Right cardiac atrium (tissue), 5 donors: ENCODE results near the gene YIF1B. TPM values are rescaled to one million over a fixed set of nuclear protein-coding genes. Genes with fewer than 3 reads are reported as not detected.

Experiments used
- ATAC-seq, 2 donors: fragments of 200-7000 bp; cut with Tn5 transposase; one replicate each; pipeline versions ENCODE4 v1.8.0 to v1.9.1; 2020; ENCODE audit warnings: moderate library complexity in 2 of 2, mild to moderate bottlenecking in 1 of 2
- DNase-seq, 3 donors: peaks; one replicate each; pipeline ENCODE4 v3.0.0-alpha.2; 2020
- H3K27ac ChIP-seq: one replicate; pipeline ENCODE4 v1.5.1; 2013; ENCODE audit warnings: mild to moderate bottlenecking, low read length, control low read depth, moderate library complexity
- H3K27me3 ChIP-seq: one replicate; pipeline ENCODE4 v1.6.1; 2013; ENCODE audit not compliant: control insufficient read depth, insufficient read depth
- H3K4me1 ChIP-seq: one replicate; pipeline ENCODE4 v1.6.1; 2013; ENCODE audit warnings: low read length; ENCODE audit not compliant: control insufficient read depth, insufficient read depth
- H3K4me3 ChIP-seq: one replicate; pipeline ENCODE4 v1.5.1; 2013; ENCODE audit warnings: low read length, control low read depth
- H3K9me3 ChIP-seq: one replicate; pipeline ENCODE4 v1.6.1; 2013; ENCODE audit warnings: low read length; ENCODE audit not compliant: control insufficient read depth
- WGBS: extraction: QIAGEN DNeasy Blood & Tissue Kit; methylation state at CpG from one replicate; pipeline ENCODE4 v1.1.7; 2013; 5-methylcytosine and 5-hydroxymethylcytosine counted together
- intact Hi-C, 4 donors: fragments of 100-400 bp; cut with DNase I; formaldehyde crosslinking; loops; one replicate each; pipeline versions ENCODE4 v1.11.0 to v1.14.0; 2022 to 2023
- polyA plus RNA-seq: library from polyadenylated mRNA; stranded (reverse); fragments of 200-250 nt; gene quantifications from one replicate; pipeline ENCODE4 v1.2.3, GENCODE V29; 2013
- total RNA-seq, 4 donors: library from RNA; stranded (reverse); fragmentation: NEBNext Ultra II Directional; extraction: Animal tissue kit (Norgen Biotek cat#: 25700); gene quantifications; one replicate each; pipeline ENCODE4 v1.2.1, GENCODE V29; 2021
- donor health status: healthy with polysubstance abuse.
- donor health status: DM: no; HTN: yes; CAD: no.
- donor health status: DM: no; HTN: no; CAD: no.
- donor health status: DM: no; HTN: yes; CAD: no; lungs with severe emphysema.
- donor health status: DM: yes; HTN: yes; CAD: no.

The YIF1B gene
- total and polyA plus RNA-seq, 5 donors = 15.9 to 25.7 (median 20.2) TPM

DNA sequence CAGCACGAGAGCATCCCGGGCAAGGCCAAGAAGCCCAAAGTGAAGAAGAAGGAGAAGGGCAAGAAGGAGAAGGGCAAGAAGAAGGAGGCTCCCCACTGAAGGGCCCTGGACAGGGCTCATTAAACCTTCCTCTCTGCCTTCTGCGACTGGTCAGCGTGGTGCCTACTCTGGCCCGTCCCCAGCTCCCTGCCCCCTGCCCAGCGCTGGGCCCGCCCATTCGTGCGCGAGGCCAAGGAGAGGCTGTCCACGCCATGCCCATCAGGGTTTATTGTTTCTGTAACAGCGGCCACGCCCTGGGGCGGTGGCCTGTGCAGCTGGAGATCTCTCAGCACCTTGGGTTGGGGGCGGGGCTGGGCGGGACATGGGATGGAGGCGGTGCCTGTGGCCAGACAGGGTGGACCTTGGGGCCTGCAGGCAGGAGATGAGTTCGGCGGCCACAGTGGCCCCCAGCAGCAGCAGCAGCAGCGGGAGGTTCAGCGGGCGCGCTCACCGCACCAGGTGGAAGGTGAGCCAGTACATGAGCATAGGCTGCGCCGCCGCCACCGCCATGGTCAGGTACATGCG lies 10.8 kb downstream of the YIF1B start:
- ATAC-seq = peak; percentile 74 to 86
- intact Hi-C loops = no loop called here
- H3K4me3 ChIP-seq = no peak overlapping the region
- no peaks in the 10 kb centered on the region for H3K27me3 ChIP-seq
- peak; percentile 50 to 83 (median 72) for DNase-seq
- WGBS = 64% methylated on average over 29 of the region's 29 CpGs
- H3K27ac ChIP-seq = no peak overlapping the region
- H3K4me1 ChIP-seq = no peaks in the 10 kb centered on the region
- H3K9me3 ChIP-seq = no peaks in the 10 kb centered on the region

DNA sequence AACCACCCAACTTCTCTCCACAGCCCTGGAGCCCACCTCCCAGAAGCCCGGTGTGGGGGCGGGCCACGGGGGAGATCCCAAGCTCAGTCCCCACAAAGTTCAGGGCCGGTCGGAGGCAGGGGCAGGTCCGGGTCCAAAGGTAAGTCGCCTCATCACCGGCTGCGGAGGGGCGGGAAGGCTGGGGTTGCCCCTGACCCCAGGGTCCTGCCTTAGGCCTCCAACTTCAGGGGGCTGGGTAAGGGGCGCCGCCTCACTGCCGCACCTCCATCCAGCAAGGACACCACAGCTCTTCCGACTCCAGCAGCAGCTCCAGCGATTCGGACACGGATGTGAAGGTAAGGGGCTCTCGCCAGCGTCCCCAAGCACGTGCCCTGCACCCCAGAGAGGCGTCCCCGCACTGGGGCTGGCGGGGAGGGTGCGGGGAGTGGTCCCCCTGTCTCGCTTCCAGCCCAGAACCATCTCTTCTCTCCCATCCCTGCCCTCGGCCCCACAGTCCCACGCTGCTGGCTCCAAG lies 11.3 kb downstream of the YIF1B start:
- DNase-seq (peak in 1 of 3 donors; percentile 56), ATAC-seq (peak; percentile 3 to 20)
- WGBS = 76% methylated on average over 27 of the region's 27 CpGs
- Histone ChIP-seq H3K9me3 (no peaks in the 10 kb centered on the region), H3K4me3 (no peak overlapping the region), H3K27ac (no peak overlapping the region), H3K4me1 (no peaks in the 10 kb centered on the region), H3K27me3 (no peaks in the 10 kb centered on the region)
- intact Hi-C loops = no loop called here

DNA sequence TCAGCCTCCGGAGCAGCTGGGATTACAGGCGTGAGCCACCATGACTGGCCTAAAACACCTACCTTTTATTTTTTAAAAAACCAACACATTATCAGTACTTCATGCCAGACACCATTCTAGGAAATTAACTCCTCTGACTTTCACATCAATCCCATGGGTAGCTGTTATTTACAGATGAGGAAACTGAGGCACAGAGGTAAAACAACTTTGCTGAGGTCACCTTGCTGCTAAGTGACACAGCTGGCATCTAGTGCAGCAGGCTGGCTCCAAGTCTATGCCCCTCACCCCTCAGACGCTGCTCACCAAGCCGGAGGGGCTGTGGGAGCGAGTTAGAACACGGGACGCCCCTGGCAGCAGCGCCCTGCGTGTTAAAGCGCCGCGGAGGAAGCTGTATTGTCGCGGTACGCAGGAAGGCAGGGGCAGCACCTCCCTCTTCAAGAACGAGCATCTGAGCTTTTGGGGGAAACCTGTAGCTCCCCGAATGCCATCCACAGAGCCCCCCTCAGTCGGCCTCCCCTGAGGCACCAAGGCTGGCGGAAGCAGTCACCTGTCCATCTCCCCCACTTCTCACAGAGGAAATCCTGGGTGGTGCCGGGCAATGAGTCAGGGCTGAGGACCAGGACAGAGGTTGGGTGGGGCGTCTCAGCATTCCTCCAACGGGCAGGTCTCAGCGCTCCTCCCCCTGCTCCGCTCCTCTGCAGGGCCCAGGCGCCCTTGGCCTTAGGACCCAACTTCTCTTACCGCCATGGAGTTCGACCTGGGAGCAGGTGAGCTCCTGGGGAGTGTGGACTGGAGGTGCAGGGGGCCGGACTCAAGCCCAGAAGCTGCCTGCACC lies 12.0 kb downstream of the YIF1B start, which contains the start of gene C19orf33:
Gene C19orf33 (plus strand): TSS at position 735 of the 835 bp plus-strand sequence. CDS start 11 bp downstream, at position 746.
- intact Hi-C loops = no loop called here
- ATAC-seq (peak; percentile 56 to 75), DNase-seq (peak; percentile 40 to 69 (median 47))
- H3K4me3 ChIP-seq = no peak within 1 kb of the TSS
- 64% methylated on average over 28 of the region's 28 CpGs for WGBS
- no peaks in the 10 kb centered on the region for H3K4me1 ChIP-seq
- no peaks in the 10 kb centered on the region for H3K9me3 ChIP-seq
- H3K27ac ChIP-seq = no peak within 1 kb of the TSS
- H3K27me3 ChIP-seq = no peaks in the 10 kb centered on the region

DNA sequence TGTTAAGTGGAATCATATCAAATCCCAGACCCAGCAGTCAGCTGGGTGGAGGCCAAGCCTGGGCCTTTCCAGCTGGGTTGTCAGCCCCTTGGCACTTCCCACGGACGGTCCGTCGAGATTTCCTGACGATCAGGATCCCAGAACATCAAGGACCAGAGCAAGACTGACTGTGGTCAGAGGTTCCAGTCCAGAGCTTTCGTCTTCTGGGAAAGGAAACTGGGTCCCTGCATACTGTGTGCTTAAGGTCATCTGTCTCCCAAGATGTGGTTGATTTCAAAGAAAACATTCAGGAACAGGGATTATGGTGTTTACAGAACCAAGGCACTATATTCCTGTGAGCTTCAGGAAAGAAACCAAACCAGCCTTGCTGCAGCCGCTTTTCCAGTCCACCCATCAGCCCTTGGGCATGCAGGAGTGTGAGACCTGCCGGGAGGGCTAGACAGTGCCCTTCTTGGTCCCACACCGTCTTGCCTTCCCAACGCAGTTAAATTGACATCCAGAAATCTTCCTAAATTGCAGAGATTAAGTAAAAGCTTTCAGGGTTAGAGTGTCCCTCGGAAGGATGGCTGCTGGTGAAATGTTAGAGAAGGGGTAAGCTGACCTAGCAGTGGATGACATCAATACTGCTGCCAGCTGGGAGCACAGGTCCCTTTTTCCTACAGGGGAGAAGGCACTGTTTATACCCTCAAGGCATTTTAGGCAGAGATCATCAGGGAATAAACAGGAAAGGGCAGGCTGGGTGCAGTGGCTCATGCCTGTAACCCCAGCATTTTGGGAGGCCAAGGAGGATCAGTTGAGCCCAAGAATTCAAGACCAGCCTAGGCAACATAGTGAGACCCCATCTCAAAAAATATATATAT lies 16.7 kb downstream of the YIF1B start:
- WGBS = 49% methylated on average over 11 of the region's 11 CpGs
- ATAC-seq = peak in 1 of 2 donors; percentile 29

DNA sequence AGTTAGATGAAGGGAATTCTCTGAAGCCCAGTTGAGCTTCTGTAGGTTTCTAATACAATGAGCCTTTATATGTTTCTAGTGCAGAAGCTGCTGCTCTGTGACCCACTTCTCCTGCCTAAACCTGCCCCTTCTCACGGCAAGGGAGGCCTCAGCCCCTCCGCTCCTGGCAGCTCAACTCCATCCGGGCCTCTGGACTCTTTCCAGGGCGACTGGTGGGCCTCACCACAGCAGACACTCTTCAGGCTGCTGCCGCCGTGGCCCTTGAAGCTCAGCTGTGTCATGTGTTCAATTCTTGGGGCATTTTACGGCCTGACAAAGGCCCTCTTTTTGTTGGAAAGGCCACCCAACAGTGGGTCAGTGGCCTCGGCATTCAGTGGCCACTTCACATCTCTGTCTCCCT lies 21.7 kb downstream of the YIF1B start:
- intact Hi-C loops = no loop called here
- DNase-seq = peak in 1 of 3 donors; percentile 24
- ATAC-seq = no peak
- Histone ChIP-seq H3K27ac (no peak overlapping the region), H3K27me3 (no peaks in the 10 kb centered on the region), H3K9me3 (no peaks in the 10 kb centered on the region), H3K4me3 (no peak overlapping the region), H3K4me1 (no peaks in the 10 kb centered on the region)
- WGBS = 74% methylated on average over 8 of the region's 8 CpGs

More for the DNA sequence above, 16.7 kb downstream of the YIF1B start:
- intact Hi-C loops = no loop called here
- no peaks in the 10 kb centered on the region for H3K9me3 ChIP-seq
- DNase-seq = peak in 2 of 3 donors; percentile 63 to 73
- H3K27ac ChIP-seq = no peak overlapping the region
- H3K4me1 ChIP-seq = no peaks in the 10 kb centered on the region
- no peak overlapping the region for H3K4me3 ChIP-seq
- H3K27me3 ChIP-seq = no peaks in the 10 kb centered on the region

DNA sequence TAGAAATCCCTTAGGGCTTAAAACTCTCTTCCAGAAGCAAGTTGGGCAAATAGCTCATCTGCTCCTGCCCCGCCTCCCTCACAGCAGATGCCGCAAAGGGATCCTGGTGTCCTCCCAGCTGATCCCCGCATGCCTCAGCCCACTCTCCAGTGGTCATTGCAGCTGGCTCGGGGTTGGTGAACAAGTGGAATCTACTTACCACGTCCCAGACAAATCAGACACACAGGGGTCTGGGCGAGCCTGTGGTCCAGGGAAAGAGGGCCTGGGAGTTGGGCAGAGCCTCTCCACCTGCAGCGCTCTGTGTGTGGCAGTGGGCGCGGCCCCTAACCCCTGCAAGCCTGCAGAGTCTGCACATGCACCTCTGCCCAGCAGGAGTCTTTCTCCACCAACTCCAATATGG lies 22.5 kb downstream of the YIF1B start:
- WGBS = 95% methylated on average over 9 of the region's 9 CpGs
- Histone ChIP-seq H3K27ac (no peak overlapping the region), H3K27me3 (no peaks in the 10 kb centered on the region), H3K9me3 (no peaks in the 10 kb centered on the region), H3K4me1 (no peaks in the 10 kb centered on the region), H3K4me3 (no peak overlapping the region)
- ATAC-seq = no peak
- intact Hi-C loops = no loop called here
- DNase-seq = no peak

DNA sequence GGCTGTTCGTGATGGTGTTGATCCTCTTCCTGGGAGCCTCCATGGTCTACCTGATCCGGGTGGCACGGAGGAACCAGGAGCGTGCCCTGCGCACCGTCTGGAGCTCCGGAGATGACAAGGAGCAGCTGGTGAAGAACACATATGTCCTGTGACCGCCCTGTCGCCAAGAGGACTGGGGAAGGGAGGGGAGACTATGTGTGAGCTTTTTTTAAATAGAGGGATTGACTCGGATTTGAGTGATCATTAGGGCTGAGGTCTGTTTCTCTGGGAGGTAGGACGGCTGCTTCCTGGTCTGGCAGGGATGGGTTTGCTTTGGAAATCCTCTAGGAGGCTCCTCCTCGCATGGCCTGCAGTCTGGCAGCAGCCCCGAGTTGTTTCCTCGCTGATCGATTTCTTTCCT lies 23.9 kb downstream of the YIF1B start:
- H3K27me3 ChIP-seq = no peaks in the 10 kb centered on the region
- peak in 1 of 3 donors; percentile 12 for DNase-seq
- H3K4me3 ChIP-seq = no peak overlapping the region
- intact Hi-C loops = no loop called here
- no peaks in the 10 kb centered on the region for H3K4me1 ChIP-seq
- ATAC-seq = no peak
- 79% methylated on average over 15 of the region's 15 CpGs for WGBS
- H3K9me3 ChIP-seq = no peaks in the 10 kb centered on the region
- no peak overlapping the region for H3K27ac ChIP-seq

DNA sequence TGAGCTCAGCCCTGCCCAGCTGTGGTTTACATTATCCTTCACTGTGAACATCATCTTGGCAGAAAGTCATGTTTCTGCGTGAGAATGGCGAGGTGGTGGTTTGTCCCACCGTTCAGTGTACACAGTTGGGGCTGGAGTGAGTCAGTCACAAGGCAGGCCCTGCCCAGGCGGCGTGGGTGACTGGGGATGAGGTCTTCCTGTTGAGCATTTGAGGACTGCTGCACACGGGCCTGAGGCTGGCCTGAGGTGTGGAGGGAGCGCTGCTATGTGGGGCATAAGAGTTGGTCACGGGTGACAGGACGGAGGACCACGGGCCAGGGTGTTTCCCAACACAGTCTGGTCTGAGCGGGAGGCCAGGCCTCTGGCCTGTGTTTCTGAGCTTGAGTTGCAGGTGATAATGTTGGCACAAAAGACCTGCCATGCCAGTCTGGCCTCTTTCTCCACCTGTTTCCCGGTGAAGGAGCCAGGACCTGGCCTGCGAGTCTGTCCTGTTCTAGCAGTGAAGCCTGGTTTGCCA lies 25.1 kb downstream of the YIF1B start:
- ATAC-seq = no peak
- no peak for DNase-seq
- intact Hi-C loops = no loop called here
- WGBS = 83% methylated on average over 13 of the region's 13 CpGs
- H3K27ac ChIP-seq = no peak overlapping the region
- no peaks in the 10 kb centered on the region for H3K27me3 ChIP-seq
- H3K9me3 ChIP-seq = no peaks in the 10 kb centered on the region
- no peaks in the 10 kb centered on the region for H3K4me1 ChIP-seq
- no peak overlapping the region for H3K4me3 ChIP-seq

DNA sequence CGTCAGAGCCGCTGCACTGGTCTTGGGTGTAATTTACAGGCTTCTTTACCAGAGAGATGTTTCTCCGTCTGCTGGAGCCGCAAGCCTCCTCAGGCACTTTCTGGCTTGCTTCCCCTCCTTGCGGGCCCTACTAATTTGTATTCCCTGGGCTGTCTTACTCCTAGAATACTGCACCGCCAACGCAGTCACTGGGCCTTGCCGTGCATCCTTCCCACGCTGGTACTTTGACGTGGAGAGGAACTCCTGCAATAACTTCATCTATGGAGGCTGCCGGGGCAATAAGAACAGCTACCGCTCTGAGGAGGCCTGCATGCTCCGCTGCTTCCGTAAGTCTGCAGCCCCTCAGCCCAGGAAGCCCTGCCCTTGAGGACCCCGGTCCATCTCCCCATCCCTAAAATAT lies 25.8 kb downstream of the YIF1B start:
- H3K27ac ChIP-seq = no peak overlapping the region
- intact Hi-C loops = no loop called here
- no peaks in the 10 kb centered on the region for H3K27me3 ChIP-seq
- H3K4me1 ChIP-seq = no peaks in the 10 kb centered on the region
- no peaks in the 10 kb centered on the region for H3K9me3 ChIP-seq
- 96% methylated on average over 15 of the region's 15 CpGs for WGBS
- DNase-seq = no peak
- no peak for ATAC-seq
- no peak overlapping the region for H3K4me3 ChIP-seq

DNA sequence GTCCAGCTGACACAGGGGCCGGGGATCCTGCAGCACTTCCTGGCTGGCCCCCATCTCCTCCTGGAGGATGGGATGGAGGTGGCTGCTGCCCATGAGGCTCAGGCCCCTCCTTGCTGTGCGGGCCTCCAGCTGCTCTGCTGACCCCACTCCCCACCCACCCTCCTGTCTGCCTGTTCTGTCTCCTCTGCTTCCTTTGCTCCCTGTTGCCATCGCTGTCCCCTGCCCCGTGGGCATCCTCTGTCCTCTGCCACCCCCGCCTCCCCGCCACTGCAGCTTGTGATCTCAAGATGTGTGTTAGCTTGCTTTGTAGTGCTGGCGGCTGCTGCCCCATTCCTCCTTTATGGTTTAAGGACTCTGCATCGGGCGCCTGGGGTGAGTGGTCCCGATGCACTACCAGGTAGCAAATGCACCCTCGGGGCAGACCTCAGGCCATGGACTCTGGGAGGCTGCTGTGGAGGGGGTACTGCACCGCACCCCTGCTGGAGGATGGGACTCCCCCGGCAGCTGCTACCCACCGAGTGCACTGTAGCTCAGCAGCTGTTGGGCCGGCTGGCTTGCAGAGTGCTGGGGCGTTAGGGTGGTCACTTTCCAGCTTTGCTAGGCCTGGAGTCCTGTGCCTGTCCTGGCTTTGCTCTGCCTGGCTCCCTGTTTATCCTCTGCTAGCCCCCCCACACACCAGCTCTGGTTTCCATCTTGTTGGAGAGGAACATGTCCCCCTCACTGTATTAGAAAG lies 27.5 kb downstream of the YIF1B start:
- no peak for ATAC-seq
- Histone ChIP-seq H3K4me3 (no peak overlapping the region), H3K9me3 (no peaks in the 10 kb centered on the region), H3K4me1 (no peaks in the 10 kb centered on the region), H3K27ac (no peak overlapping the region), H3K27me3 (no peaks in the 10 kb centered on the region)
- intact Hi-C loops = no loop called here
- DNase-seq = no peak
- WGBS = 79% methylated on average over 16 of the region's 16 CpGs
